CD4-positive, alpha-beta T cell treated with Interleukin-15 for 1 hour (primary cell): ENCODE results near the gene MYCBPAP.

ENCODE experiments used
- DNase-seq: peaks from one replicate; pipeline ENCODE4 v3.0.0-alpha.2; 2020

MYCBPAP gene, protein sequence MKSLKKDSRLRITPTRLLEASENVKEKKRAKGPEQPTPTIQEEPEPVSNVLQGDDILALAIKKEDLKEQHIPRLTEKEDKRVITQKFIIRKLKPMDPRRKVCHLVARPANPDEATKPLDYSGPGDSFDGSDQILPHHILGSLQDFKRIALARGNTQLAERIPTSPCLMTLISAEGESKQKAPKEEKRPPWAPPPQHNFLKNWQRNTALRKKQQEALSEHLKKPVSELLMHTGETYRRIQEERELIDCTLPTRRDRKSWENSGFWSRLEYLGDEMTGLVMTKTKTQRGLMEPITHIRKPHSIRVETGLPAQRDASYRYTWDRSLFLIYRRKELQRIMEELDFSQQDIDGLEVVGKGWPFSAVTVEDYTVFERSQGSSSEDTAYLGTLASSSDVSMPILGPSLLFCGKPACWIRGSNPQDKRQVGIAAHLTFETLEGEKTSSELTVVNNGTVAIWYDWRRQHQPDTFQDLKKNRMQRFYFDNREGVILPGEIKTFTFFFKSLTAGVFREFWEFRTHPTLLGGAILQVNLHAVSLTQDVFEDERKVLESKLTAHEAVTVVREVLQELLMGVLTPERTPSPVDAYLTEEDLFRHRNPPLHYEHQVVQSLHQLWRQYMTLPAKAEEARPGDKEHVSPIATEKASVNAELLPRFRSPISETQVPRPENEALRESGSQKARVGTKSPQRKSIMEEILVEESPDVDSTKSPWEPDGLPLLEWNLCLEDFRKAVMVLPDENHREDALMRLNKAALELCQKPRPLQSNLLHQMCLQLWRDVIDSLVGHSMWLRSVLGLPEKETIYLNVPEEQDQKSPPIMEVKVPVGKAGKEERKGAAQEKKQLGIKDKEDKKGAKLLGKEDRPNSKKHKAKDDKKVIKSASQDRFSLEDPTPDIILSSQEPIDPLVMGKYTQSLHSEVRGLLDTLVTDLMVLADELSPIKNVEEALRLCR

DNA sequence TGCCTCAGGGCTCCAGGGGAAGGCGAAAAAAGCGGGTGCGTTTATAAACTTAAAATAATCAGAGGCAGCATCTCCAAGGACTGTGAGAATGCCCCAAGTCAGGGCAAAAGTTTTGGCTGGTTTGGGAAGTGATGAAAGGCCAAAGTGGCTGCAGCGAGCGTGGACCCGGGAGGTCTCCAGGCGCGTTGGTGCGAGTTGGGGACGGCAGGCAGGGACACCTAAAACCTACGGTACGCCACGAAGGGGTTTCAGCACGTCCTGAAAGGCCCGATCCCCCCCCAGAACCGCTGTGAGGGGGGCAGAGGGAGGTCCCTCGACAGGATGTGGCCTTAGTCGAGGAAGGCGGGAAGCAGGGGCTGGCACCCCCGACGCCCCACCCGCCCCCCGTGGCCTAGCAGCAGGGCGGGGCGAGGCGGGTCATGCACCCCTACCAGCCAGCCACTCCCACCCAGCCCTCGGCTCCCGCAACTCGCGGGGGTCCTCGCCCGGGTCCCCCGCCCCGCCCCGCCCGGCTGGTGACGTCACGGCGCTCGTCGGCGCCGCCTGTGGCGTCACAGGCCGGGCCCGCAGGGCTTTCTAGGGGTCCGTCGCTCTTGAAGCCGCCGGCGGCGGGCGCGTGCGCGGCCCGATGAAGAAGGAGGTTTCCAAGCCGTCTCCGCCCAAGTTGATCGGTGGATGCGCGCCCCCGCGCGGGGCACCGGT lies at the start of gene MYCBPAP:
Gene MYCBPAP (plus strand): TSS at position 569 of the 702 bp plus-strand sequence. CDS start 236 bp downstream, outside the sequence.
- peak; percentile 90 for DNase-seq

DNA sequence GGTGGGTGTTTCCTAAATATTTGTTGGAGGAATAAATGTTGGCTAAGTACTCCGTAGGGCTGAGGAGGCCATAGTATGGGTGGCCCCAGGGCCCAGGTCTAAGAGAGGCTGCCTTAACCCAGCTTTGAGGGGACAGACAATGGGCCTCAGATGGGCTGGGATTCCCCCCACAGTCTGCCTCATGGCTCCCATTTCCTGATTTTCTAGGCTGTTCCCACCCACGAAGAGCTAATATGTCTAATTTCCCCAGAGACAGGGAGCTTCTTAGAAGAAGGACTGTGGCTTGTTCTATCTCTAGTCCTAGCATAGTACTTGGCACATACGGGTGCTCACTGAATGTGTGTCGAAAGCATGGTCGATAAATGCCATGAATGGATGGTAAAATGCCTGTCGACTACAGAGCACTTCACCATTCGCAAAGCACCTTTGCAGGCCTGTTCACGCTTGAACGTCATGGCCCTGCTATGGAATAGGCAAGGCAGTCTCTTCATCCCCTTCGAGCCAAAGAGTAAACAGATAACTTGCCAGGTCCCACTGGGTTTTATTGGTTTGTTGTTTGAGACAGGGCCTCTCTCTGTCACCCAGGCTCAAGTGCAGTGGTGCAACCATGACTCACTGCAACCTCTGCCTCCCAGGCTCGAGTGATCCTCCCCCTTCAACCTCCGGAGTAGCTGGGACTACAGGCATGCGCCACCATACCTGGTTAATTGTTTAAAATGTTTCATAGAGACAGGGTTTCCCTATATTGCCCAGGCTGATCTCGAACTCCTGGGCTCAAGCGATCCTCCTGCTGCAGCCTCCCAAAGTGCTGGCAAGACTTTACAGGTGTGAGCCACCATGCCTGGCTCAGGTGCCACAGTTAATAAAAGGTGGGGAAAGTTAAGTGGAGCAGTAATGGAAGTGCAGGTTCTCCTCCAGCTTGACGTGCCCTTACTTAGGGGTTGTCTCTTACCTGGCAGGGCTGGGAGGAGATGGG lies 49.2 kb upstream of the MYCBPAP start:
- DNase-seq: no peak

GRCh38 chr17:50459756-50460155 lies 48.5 kb upstream of the MYCBPAP start:
- DNase-seq: no peak

DNA sequence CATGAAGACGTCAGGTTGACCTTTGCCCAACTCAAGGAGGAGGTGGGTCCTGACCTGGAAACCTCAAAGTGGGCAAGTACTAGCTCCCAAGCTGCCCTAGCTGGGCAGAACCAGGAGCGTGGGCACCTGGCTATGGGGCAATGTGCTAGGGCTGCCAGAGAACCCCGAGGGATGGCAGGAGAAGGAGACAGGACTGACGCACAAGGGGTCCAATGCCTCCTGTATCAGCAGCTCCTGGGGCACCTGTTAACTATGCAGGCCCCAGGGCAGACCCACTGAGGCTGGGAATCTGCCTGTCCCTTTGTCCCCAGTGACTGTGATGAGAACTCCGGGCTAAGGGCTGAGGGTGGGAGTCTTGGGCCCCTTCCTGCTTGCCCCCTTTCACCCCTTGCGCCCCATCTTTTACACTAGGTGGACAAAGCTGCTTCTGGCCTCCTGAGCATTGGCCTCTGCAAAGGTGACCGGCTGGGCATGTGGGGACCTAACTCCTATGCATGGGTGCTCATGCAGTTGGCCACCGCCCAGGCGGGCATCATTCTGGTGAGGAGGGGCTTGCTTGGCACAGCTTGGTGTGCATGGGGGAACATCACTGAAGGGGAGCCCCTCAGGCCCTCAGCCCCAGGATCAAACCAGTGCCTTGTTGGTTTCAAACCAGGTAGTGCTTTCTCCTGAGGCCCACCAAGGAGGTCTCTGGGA lies 47.3 kb upstream of the MYCBPAP start:
- no peak for DNase-seq

GRCh38 chr17:50461550-50462132 lies 46.6 kb upstream of the MYCBPAP start:
- DNase-seq: no peak

GRCh38 chr17:50462446-50462845 lies 45.8 kb upstream of the MYCBPAP start:
- DNase-seq: no peak

DNA sequence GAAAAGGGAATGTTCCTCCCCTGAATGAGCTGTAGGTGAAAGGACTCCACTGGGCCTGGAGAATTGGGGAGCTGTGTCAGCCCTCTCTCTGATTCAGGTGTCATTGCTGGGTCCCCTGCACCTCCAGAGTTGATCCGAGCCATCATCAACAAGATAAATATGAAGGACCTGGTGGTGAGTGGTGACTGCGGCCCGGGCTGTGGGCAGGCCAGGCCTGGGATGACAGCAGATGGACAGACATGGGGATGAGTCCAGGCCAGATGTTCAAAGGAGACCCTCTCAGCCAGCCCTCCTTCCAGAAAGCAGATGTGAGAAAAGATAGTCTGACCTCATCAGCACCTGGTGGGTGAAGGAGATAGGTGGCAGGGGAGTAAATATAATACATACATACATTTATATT lies 44.1 kb upstream of the MYCBPAP start:
- DNase-seq: no peak

DNA sequence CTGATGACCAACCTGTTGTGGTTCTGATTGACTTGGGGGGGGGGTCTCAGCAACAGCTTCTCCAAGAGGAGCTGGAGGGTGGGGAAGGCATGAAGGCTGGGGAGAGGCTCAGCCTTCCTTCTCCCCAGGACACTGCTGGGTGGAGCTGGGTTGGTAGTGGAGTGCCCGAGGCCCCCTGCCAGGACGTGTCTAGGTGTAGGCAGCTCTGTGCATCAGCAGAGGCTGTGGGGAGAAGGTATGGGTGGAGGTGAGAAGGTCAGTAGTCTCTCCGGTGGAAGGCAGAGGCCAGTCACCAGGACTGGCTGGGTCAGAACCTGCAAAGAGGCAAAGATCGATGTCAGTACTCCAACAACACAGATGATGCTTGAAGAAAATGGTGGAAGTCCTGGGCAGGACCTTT lies 43.5 kb upstream of the MYCBPAP start:
- DNase-seq: no peak

DNA sequence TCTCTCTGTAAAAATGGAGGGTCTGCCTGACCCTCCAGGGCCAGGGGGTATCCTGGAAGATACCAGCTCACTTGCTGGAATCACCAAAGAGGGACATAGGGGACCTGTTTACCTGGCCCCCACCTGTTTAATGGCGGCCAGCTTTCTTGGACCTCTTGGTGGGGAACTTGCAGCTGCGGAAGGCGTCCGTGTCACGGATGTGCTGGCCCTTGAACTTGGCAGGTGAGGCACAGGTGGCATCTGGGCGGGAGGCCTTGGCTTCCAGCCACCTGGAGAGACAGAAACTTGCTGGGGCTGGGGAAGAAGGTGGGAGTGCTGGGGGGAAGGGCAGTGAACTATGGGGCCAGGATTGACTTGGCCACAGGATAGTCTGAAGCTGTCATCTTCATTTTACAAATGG lies 43.1 kb upstream of the MYCBPAP start:
- DNase-seq: no peak

DNA sequence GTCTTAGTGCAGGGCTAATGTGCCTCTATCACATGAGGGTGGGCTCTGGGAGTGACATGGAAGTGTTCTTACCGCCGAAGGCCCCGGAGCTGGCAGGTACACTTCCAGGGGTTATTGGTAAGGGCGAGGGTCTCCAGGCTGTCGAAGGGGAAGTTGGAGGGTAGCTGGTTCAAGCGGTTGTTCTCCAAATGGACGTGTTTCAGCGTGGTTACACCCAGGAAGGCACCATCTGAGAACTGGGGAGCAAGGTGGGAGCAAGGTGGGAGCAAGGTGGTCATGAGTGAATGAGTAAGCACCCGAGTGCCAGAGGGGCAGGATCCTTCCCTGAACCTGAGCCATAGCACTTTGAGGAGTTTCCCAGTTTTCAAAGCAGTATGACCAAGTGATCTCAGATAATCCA lies 42.6 kb upstream of the MYCBPAP start:
- no peak for DNase-seq

DNA sequence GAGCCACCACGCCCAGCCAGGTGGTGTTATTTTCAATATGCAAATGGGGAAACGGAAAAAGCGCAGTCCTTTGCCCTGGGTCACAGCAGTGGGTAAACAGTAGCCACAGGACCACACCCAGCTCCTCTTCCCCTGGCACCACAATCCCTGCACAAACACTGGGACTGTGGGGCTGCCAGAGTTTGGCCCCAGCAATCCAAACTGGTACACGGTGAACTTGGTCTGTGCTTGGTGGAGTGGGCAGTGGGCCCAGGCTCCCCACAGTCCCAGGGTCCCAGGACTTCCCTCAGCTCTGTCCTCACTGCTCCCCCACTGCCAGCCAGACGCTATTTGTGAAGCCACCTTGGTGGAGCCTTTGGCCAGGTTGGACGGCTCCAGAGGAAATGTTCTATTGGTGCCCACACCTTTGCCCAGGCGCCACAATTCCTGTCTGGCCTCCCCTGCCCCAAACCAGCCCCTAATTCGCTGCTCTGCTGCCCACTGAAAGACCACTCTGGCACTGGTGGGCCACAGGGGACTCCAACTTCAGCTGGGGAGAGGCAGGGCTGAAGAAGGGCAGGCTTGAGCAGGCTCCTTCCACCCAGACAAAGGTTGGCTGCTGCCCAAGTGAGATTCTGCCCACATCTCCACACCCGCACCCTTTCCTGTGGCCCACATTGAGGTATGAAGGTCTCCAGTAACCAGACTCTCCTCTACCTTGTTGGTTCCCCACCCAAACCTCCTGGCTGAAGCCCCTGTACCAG lies 41.7 kb upstream of the MYCBPAP start:
- DNase-seq: no peak

GRCh38 chr17:50467114-50467854 lies 41.0 kb upstream of the MYCBPAP start:
- DNase-seq: no peak

- DNase-seq: no peak
Measured at GRCh38 chr17:50467855-50468303, 40.4 kb upstream of the MYCBPAP start.

DNA sequence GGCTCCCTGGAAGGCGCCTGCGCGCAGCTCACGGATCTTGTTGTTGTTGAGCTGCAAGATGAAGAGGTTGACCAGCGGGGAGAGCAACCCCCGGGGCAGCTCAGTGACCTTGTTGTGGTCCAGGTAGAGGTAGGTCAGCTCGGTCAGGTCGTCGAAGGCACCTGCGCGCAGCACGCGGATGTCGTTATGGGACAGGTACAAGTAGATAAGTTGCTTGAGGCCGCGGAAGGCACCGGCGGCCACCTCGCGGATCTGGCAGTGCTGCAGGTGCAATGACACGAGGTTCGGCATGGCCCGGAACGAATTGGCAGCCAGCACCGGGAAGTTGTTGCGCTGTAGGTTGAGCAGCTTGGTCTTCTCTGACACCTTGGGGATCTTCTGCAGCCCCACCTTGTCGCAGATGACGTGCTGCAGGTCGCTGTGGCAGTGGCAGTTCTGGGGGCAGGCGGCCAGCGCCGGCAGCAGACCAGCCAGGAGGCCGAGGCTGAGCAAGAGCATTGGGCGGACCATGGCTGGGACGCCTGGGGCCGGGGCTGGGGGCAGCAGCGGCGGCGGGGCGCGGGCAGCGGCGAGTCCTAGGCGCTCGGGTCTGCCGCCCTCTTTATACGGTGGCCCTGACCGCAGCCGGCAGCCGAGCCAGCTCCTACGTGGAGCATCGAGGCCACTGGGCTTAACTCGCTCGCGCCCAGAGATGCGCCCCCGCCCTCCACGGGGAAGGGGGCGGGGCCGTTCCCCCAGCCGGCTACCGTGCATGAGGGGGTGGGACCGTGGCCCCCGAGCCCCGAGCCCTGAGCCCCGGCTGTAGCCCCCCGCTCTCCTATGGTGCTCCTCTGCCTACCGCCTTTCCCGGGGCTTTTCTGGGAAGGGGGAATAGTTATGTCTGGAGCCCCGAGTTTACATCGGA lies 39.7 kb upstream of the MYCBPAP start, which contains the start of gene CHAD:
Gene CHAD (minus strand): TSS at position 577 of the 904 bp plus-strand sequence. CDS start 67 bp downstream, at position 510.
- no peak for DNase-seq

GRCh38 chr17:50469208-50469605 lies 39.0 kb upstream of the MYCBPAP start:
- DNase-seq: no peak

DNA sequence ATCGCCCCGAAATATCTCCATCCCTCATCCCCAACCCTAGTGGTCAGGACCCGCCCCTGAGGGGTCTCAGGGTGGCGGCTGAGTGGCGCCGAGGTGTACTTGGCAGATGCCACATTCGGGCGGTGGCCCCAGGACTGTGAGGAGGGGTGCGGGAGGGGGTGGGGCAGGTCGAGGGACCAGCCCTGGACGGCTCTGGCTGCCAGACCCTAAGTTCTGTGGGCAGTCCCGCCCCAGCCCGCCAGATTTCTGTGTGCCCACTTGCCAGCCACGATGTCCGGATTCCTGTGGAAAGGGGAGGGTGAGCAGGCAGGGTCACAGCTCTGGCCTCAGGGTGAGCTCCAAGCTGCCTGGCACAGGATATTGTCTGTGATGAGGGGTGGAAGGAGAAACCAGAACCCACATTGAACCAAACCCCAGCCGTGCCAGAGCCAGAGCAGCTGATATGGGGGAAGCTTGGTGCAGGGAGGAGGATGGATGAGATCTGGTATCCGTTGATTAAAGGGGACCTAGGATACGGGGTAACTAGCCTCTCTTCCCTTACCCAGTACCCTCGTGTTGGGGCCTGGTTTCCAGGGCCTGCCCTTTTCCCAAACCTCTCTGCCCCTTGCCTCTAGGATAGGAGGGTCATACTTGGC lies 38.5 kb upstream of the MYCBPAP start:
- no peak for DNase-seq

- no peak for DNase-seq
Measured at GRCh38 chr17:50470426-50470825, 37.8 kb upstream of the MYCBPAP start.
